Activated naive CD4-positive, alpha-beta T cell treated with anti-CD3 and anti-CD28 coated beads for 36 hours (primary cell): ENCODE measurements around the gene NPY. TPM values are rescaled to one million over a fixed set of nuclear protein-coding genes. Genes with fewer than 3 reads are reported as not detected.
A peak's percentile ranks its signal among the peaks of the same experiment; 100 is the strongest.
"Not testable (repeated sequence)": the region's sequence is repeated elsewhere in the genome, so short reads cannot be mapped to it uniquely, and the experiment has no call there.

Experiments used
- CTCF ChIA-PET: fragments of 350-600 bp; sonication (Branson Sonifier 250); formaldehyde crosslinking; loops from one replicate; lab custom pipeline; 2021; ENCODE audit warnings: antibody characterized with exemption; lab: Charles Lee
- DNase-seq: peaks from one replicate; pipeline ENCODE4 v3.0.0-alpha.2; 2020
- H3K27ac Mint-ChIP-seq: one replicate; pipeline ENCODE4 v1.8.0; 2021; ENCODE audit warnings: mild to moderate bottlenecking, mixed read lengths
- H3K27me3 Mint-ChIP-seq: one replicate; pipeline ENCODE4 v1.8.0; 2021; ENCODE audit warnings: low read depth, mixed read lengths
- H3K36me3 Mint-ChIP-seq: one replicate; pipeline ENCODE4 v1.8.0; 2021; ENCODE audit warnings: low read depth, mixed read lengths
- H3K4me1 Mint-ChIP-seq: one replicate; pipeline ENCODE4 v1.8.0; 2021; ENCODE audit warnings: low read depth, mixed read lengths
- H3K4me3 Mint-ChIP-seq: one replicate; pipeline ENCODE4 v1.8.0; 2021; ENCODE audit warnings: mild to moderate bottlenecking, moderate library complexity, mixed read lengths
- H3K9me3 Mint-ChIP-seq: one replicate; pipeline ENCODE4 v1.8.0; 2021; ENCODE audit warnings: mixed read lengths
- intact Hi-C: fragments of 100-400 bp; cut with micrococcal nuclease; formaldehyde crosslinking; loops from one replicate; pipeline ENCODE4 v1.15.1; 2023
- total RNA-seq, 2 experiments: library from RNA; stranded (reverse); gene quantifications; one replicate each; pipeline ENCODE4 v1.2.3, GENCODE V29; 2021

Gene NPY
- not detected for total RNA-seq

GRCh38 chr7:24283897-24284698 lies at the start of gene NPY:
Gene NPY, plus strand, starts transcription at chr7:24284190. Its CDS starts 1,051 bp downstream, at chr7:24285241.
- H3K36me3 Mint-ChIP-seq, result no peaks in the 10 kb centered on the region
- intact Hi-C loops, result loop anchor here (5.0 to 10.0 kb wide), 3 partner anchors 288 to 739 kb away; partner anchors contain the start of gene PALS2
- DNase-seq, result peak; percentile 14
- H3K9me3 Mint-ChIP-seq, result no peaks in the 10 kb centered on the region
- peak within 1 kb of the TSS; percentile 70 for H3K4me3 Mint-ChIP-seq
- CTCF ChIA-PET, result no interaction called here
- peaks cover 44% of the 10 kb centered on the region for H3K27me3 Mint-ChIP-seq
- peaks cover 18% of the 10 kb centered on the region for H3K4me1 Mint-ChIP-seq
- no peak within 1 kb of the TSS for H3K27ac Mint-ChIP-seq

DNA sequence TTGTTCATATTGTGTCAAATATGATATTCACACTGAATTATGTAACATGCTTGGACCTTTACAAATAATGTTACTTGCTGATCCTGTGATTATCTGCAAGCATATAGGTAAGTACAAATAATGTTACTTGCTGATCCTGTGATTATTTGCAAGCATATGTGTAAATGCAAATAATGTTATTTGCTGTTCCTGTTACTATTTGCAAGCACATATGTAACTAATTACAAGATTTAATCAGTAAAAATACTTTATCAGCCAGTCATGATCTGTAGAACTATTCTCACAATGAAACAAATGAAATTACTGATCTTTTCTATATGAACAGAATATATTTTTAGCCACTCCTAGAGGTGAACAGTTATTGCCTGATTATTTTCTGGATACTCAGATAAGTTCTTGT lies 44.7 kb upstream of the NPY start:
- no peak for DNase-seq
- CTCF ChIA-PET, result no interaction called here
- Mint-ChIP-seq H3K9me3 (no peaks in the 10 kb centered on the region), H3K27me3 (peaks cover 4% of the 10 kb centered on the region), H3K4me1 (no peaks in the 10 kb centered on the region), H3K36me3 (no peaks in the 10 kb centered on the region), H3K4me3 (no peak overlapping the region), H3K27ac (no peak overlapping the region)
- intact Hi-C loops, result no loop called here

DNA sequence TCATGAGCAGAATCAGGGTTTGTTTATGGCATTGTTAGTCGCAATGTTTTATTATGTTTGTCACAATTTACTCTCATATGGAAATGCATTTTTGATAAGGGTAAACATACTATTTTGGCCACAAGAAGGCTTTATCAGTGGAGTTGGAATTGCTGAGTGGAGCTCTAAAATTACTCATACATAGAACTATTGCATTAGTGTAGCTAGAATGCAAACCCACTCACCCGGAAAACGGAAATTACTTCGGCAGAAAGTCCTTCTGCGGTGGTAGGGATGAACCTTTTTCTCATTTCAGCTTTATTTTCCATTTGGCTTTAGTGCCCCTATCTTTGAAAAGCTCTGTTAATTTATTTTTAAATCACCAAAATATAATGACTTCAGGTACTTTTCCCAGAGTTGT lies 42.8 kb upstream of the NPY start:
- H3K27me3 Mint-ChIP-seq, result peaks cover 4% of the 10 kb centered on the region
- CTCF ChIA-PET, result no interaction called here

GRCh38 chr7:24244554-24244953 lies 39.4 kb upstream of the NPY start:
- intact Hi-C loops, result no loop called here
- Mint-ChIP-seq H3K27me3 (peaks cover 5% of the 10 kb centered on the region), H3K4me3 (no peak overlapping the region), H3K36me3 (no peaks in the 10 kb centered on the region), H3K4me1 (no peaks in the 10 kb centered on the region), H3K27ac (no peak overlapping the region), H3K9me3 (no peaks in the 10 kb centered on the region)
- CTCF ChIA-PET, result no interaction called here
- no peak for DNase-seq

More for the DNA sequence above, 42.8 kb upstream of the NPY start:
- no peak overlapping the region for H3K27ac Mint-ChIP-seq
- H3K9me3 Mint-ChIP-seq, result no peaks in the 10 kb centered on the region
- DNase-seq, result no peak
- no peaks in the 10 kb centered on the region for H3K36me3 Mint-ChIP-seq
- intact Hi-C loops, result no loop called here
- H3K4me3 Mint-ChIP-seq, result no peak overlapping the region
- no peaks in the 10 kb centered on the region for H3K4me1 Mint-ChIP-seq

GRCh38 chr7:24245362-24245761 lies 38.6 kb upstream of the NPY start:
- CTCF ChIA-PET, result no interaction called here
- H3K36me3 Mint-ChIP-seq, result no peaks in the 10 kb centered on the region
- intact Hi-C loops, result no loop called here
- H3K27ac Mint-ChIP-seq, result no peak overlapping the region
- H3K4me1 Mint-ChIP-seq, result no peaks in the 10 kb centered on the region
- H3K9me3 Mint-ChIP-seq, result no peaks in the 10 kb centered on the region
- H3K27me3 Mint-ChIP-seq, result peaks cover 5% of the 10 kb centered on the region
- H3K4me3 Mint-ChIP-seq, result no peak overlapping the region
- DNase-seq, result no peak

GRCh38 chr7:24249266-24249665 lies 34.7 kb upstream of the NPY start:
- Mint-ChIP-seq H3K4me3 (no peak overlapping the region), H3K27ac (no peak overlapping the region), H3K27me3 (peaks cover 4% of the 10 kb centered on the region), H3K9me3 (peaks cover 17% of the 10 kb centered on the region), H3K36me3 (peaks cover 2% of the 10 kb centered on the region), H3K4me1 (peaks cover 3% of the 10 kb centered on the region)
- intact Hi-C loops, result no loop called here
- CTCF ChIA-PET, result no interaction called here
- no peak for DNase-seq

DNA sequence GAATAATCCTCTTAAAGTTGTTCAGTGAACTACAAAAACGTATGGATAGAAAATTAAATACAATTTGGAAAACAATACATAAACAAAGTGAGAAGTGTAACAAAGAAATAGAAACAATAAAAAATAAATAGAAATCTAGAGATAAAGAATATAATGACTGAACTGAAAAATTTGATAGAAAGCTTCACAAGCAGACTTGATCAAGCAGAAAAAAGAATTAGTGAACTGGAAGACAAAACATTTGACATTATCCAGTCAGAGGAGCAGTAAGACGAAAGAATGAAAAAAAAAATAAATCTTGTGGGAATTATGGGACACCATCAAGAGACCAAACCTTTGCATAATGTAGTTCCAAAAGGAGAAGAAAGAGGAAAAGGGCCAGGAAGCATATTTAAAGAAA lies 32.4 kb upstream of the NPY start:
- H3K27ac Mint-ChIP-seq, result no peak overlapping the region
- H3K9me3 Mint-ChIP-seq, result peaks cover 17% of the 10 kb centered on the region
- CTCF ChIA-PET, result interaction anchor here (1.0 kb wide), 1 partner anchor 414 kb away, joined by 3 read pairs; no protein-coding TSS in a partner anchor
- peaks cover 2% of the 10 kb centered on the region for H3K36me3 Mint-ChIP-seq
- no peak for DNase-seq
- H3K4me3 Mint-ChIP-seq, result no peak overlapping the region
- intact Hi-C loops, result no loop called here
- peaks cover 16% of the 10 kb centered on the region for H3K4me1 Mint-ChIP-seq
- H3K27me3 Mint-ChIP-seq, result peaks cover 6% of the 10 kb centered on the region

- intact Hi-C loops, result no loop called here
- H3K4me3 Mint-ChIP-seq, result no peak overlapping the region
- peaks cover 3% of the 10 kb centered on the region for H3K27me3 Mint-ChIP-seq
- peak; percentile 24 for DNase-seq
- no peak overlapping the region for H3K27ac Mint-ChIP-seq
- CTCF ChIA-PET, result no interaction called here
- peaks cover 16% of the 10 kb centered on the region for H3K4me1 Mint-ChIP-seq
- peaks cover 2% of the 10 kb centered on the region for H3K36me3 Mint-ChIP-seq
- peaks cover 17% of the 10 kb centered on the region for H3K9me3 Mint-ChIP-seq
Measured at GRCh38 chr7:24255139-24255538, 28.9 kb upstream of the NPY start.

GRCh38 chr7:24258324-24258723 lies 25.7 kb upstream of the NPY start:
- H3K27ac Mint-ChIP-seq, H3K36me3 Mint-ChIP-seq, H3K27me3 Mint-ChIP-seq, H3K9me3 Mint-ChIP-seq, CTCF ChIA-PET, intact Hi-C loops, DNase-seq, H3K4me3 Mint-ChIP-seq: not testable (repeated sequence)
- H3K4me1 Mint-ChIP-seq, result peaks cover 16% of the 10 kb centered on the region

DNA sequence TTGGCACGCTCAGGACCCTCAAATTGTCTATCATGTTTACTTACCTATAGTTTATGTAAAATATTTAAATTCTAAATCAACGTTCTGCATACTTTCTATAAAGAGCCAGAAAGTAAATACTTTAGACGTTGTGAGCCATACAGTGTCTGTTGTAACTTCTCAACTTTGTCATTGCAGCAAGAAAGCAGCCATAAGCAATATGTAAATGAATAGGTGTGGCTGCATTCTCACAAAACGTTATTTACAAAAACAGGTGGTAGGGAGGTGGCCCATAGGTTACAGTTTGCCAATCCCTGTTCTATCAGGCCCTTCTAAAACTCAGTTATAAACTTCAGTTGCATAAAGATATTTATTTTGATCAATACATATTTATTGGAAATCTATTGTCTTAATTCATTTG lies 12.1 kb upstream of the NPY start:
- Mint-ChIP-seq H3K27me3 (peaks cover 2% of the 10 kb centered on the region), H3K4me1 (no peaks in the 10 kb centered on the region), H3K4me3 (no peak overlapping the region), H3K27ac (no peak overlapping the region), H3K36me3 (no peaks in the 10 kb centered on the region), H3K9me3 (no peaks in the 10 kb centered on the region)
- intact Hi-C loops, result no loop called here
- no peak for DNase-seq
- CTCF ChIA-PET, result no interaction called here

- CTCF ChIA-PET, result interaction anchor here (1.8 kb wide), 1 partner anchor 11 kb away, joined by 4 read pairs; no protein-coding TSS in a partner anchor
- H3K27ac Mint-ChIP-seq, result no peak overlapping the region
- peaks cover 26% of the 10 kb centered on the region for H3K27me3 Mint-ChIP-seq
- peaks cover 6% of the 10 kb centered on the region for H3K4me1 Mint-ChIP-seq
- no peak overlapping the region for H3K4me3 Mint-ChIP-seq
- no peaks in the 10 kb centered on the region for H3K9me3 Mint-ChIP-seq
- DNase-seq, result no peak
- H3K36me3 Mint-ChIP-seq, result no peaks in the 10 kb centered on the region
- intact Hi-C loops, result no loop called here
Measured at GRCh38 chr7:24279512-24279911, 4.5 kb upstream of the NPY start.

DNA sequence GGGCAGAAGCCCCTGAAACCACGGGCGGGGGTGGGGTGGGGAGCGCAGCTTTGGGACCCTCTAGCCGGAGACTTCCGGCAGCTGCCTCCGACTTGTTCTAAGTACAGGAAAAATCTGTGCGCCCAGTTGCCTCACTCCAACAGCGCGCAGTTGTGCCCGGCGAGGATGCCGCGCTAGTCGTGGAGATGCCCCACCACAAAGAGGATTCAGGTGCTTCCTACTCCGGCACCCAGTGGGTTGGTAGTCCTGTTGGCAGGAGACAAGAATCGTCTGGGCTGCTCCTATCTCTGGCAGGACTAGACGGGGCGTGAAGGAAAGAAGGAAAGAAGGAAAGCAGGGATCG lies 465 bp upstream of the NPY start:
- no peak for DNase-seq
- Mint-ChIP-seq H3K27ac (no peak overlapping the region), H3K4me3 (peak overlapping the region; percentile 70), H3K4me1 (peaks cover 18% of the 10 kb centered on the region), H3K36me3 (no peaks in the 10 kb centered on the region), H3K27me3 (peaks cover 44% of the 10 kb centered on the region), H3K9me3 (no peaks in the 10 kb centered on the region)
- intact Hi-C loops, result loop anchor here (5.0 to 10.0 kb wide), 3 partner anchors 289 to 739 kb away; partner anchors contain the start of gene PALS2
- CTCF ChIA-PET, result interaction anchor here (0.6 kb wide), 1 partner anchor 27 kb away, joined by 5 read pairs; no protein-coding TSS in a partner anchor
